Dedifferentiated amniotic fluid mesenchymal stem cell (primary cell): ENCODE results near the gene NCOA3.
"Not testable (repeated sequence)": the region's sequence is repeated elsewhere in the genome, so short reads cannot be mapped to it uniquely, and the experiment has no call there.

Experiments
- DNase-seq: peaks from one replicate; pipeline ENCODE4 v3.0.0-alpha.2; 2016; ENCODE audit errors: extremely low spot score

Gene NCOA3

DNA sequence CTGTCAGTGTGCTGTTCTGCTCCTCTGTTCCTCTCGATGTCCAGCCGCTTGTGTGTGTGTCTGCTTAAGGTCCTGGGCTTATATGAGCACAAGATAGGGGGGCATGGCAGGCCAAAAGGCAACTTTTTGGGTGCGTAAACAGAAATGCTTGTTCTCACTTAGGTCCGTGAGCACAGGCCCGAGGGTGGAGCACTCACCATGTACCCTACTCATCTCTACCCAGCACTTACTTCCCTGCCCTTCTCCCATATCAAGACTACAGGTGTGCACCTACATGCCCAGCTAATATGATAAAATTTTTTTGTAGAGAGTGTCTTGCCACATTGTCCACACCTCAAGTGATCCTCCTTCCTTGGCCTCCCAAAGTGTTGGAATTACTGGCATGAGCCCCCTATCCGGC, 34.3 kb downstream of the NCOA3 start:
- DNase-seq, result no peak

DNA sequence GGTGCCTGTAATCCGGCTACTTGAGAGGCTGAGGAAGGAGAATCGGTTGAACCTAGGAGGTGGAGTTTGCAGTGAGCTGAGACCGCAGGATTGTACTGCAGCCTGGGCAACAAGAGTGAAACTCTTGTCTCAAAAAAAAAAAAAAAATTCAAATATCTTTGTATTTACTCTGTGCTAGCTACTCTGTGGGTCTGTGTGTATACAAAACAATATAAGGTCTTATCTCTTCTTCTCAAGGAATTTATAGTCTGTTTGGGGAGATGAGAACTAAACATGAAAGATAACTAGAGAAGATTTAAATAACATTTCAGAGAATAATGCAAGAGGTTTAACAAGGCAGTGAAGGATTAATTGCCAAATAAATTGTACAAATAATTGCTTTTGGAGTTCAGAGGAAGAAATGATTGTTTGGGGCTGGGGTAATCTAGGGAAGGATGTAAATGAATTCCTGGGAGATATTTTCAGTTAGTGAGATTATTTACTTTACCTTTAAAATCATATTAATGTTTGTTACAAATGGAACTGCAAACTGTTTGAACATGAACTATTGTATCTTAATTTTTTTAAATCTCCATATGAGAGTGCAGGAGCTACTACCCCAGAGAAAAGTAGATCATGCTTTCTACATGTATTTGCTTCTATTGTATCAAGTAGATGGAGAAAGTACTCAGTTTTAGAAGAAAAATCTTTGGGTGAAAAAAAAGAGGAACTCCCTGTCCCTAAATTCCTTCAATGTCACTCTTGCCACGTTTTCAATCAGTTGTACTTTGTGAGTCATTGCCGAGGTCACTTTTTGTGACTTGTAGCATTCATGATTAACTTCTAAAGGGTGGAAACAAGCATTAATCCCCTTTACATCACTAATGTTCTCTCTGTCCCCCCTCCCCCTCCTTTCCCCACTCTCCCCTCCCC, 39.0 kb downstream of the NCOA3 start:
- no peak for DNase-seq

DNA sequence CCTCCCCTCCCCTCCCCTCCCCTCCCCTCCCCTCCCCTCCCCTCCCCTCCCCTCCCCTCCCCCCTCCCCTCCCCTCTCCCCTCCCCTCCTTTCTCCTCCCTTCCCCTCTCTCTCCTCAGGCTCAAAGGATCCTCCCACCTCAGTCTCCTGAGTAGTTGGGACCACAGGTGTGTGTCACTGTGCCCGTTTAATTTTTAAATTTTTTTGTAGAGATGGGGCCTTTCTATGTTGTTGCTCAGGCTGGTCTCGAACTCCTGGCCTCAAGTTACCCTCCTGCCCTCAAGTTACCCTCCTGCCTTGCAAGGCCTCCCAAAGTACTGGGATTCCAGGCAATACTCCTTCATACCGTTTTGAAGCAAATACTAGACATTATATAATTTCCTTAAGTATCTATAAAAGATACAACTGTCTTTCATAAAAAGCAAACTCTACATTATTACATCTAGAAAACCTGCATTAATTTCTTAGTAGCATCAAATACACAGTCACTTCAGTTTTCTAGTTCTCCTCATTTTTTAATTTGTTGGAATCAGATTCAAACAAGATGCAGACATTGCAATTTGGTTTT, 39.8 kb downstream of the NCOA3 start:
- DNase-seq, result no peak

DNA sequence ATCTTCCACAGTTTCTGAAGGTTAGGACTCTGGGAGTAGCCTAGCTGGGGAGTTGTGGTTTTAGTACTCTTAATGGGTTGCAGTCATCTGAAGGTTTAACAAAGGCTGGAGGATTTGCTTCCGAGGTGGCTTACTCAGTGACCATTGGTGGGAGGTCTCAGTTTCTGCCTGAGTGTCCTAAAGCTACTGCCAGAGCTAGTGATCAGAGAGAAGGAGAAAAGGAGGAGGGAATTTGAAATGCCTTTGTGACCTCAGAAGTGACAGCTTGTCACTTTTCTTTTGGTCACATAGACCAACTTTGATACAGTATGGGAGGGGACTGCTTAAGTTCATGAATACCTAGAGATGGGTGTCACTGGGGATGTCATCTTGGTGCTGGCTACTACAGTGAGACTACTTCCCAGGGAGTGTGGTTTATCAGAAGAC, 41.3 kb downstream of the NCOA3 start:
- no peak for DNase-seq

DNA sequence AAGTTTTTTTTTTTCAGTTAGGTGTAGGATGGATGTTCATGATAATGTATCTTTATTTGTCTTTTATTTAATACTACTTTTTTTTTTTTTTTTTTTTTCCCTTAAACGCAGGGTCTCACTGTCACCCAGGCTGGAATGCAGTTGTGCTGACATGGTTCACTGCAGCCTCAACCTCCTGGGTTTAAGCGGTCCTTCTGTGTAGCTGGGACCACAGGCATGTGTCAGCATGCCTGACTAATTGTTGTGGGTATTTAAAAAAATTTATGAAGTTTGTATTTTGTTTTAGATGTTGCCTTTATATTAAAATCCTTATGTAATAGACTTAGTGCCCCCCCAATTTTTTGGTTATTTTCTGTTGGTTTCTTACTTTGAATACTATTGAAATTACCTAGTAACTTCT, 42.6 kb downstream of the NCOA3 start:
- DNase-seq, result no peak

DNA sequence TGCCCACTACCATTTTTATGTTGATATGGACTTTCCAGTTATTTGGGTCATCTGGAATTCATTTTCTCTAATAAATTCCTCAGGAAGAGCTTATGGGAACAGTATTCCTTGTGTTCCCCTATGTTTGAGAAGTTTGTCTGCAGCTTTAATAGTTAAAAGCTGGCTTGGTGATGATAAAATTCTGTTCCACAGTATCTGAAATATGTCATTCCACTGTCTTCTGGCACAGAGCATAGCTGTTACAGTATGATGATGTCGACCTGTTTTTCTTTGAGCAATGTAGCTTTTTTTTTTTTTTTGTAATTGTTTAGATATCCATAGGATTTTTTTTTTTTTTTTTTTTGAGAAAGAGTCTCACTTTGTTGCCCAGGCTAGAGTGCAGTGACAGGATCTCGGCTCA, 43.2 kb downstream of the NCOA3 start:
- no peak for DNase-seq

DNA sequence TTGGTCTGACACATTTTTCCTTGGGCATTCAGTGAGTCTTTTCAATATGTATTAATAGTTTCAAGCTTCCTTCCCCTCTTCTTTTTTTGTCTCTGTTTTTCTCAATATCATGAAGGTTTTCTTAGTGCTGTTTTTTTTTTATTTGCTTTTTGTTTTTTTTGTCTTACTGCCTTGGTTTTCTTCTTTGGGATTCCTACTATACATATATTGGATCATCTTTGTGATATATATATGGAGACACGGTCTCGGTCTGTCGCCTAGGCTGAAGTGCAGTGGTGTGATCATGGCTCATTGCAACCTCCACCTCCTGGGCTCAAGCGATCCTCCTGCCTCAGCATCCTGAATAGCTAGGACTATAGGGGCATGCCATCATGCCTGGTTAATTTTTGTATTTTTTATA, 43.8 kb downstream of the NCOA3 start:
- DNase-seq, result no peak

DNA sequence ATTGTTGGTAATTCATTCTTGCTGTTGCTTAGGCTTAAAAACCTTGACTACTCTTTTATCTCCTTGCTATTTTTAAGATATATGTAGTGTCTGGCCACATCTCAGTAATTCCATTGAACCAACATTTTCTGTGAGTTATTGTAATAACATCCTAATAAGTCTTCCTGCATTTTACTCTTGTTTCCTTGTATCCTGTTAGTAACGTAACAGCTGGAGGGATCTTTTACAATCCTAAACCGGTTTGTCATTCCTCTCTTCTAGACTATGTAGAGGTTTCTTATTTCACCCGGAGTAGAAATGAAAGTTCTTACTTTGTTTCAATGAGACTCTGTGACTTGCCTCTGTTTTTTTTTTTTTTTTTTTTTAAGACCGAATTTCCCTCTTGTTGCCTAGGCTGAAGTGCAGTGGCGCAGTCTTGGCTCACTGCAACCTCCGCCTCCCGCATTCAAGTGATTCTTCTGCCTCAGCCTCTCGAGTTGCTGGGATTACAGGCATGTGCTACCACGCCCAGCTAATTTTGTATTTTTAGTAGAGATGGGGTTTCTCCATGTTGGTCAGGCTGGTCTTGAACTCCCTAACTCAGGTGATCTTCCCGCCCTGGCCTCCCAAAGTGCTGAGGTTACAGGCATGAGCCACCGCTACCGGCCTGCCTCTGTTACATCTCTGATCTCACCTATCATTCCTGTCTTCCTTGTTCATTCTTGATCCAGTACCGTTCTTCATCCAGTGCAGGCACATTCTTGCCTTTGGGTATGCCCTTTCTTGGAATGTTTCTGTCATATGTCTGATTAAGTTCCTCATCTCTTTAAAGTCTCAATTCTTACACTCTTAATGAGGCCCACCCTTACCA, 44.7 kb downstream of the NCOA3 start:
- peak; percentile 86 for DNase-seq

DNA sequence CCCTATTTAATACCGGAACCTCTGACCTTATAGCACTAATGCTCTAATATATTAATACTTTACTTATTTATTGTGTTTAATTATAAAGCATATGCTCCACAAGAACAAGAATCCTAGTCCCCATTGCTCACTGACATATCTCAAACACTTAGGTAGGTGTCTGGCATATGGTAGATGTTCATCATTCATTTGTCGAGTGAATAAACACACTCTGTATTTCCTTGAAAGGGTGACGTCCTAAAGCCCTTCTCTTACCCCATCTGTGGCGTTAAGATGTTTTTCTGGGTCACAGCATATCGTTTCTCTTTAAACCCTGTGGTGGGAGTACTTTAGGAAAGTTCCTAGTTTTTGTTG, 45.3 kb downstream of the NCOA3 start:
- DNase-seq, result no peak

DNA sequence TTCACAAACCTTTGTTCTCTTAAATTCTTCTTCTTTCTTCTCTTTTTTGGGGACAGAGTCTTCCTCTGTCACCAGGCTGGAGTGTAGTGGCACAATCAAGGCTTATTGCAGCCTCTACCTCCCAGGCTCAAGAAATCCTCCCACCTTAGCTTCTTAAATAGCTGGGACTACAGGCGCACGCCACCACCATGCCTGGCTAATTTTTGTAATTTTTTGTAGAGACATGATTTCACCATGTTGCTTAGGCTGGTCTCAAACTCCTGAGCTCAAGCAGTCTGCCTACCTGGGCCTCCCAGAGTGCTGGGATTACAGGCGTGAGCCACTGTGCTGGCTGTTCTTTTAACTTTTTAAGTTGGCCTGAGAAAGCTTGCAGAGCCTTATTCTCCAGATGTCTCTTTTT, 48.0 kb downstream of the NCOA3 start:
- no peak for DNase-seq

DNA sequence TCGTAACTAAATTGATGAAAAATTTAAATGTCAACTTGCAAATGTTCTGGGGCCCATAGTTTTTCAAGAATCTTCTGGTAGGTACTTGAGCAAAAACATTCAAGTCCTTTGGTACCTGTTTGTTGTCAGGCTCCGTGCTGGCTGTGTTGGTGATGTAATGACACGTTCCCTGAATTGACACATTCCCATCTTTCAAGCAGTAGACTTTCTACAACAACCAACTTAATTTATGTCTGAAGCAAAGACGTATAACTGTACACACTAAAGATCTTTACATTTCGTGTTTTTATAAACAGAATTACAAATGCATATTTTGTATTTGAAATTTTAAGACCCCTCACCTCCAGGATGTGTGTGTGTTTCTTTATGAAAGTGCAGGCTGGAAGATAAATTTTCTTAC, 49.5 kb downstream of the NCOA3 start:
- DNase-seq, result no peak

DNA sequence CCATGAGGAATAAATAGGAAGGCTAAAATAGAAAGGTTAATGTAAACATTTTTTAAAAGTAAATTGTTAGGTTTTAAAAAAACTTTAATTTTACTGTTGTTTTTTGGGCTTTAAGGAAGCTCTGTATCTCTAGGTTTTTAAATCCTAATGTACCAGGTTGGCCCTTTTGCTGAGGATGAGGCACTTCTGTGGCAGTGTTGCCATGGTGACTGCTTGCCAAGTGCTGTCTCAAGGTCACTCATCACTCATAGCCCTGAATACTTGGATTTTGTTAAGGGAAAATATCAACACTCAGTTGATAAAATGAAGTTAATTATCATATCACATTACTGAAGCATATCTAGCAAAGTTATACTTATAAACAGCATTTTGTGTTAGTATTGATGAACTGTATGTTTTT, 50.2 kb downstream of the NCOA3 start:
- no peak for DNase-seq

DNA sequence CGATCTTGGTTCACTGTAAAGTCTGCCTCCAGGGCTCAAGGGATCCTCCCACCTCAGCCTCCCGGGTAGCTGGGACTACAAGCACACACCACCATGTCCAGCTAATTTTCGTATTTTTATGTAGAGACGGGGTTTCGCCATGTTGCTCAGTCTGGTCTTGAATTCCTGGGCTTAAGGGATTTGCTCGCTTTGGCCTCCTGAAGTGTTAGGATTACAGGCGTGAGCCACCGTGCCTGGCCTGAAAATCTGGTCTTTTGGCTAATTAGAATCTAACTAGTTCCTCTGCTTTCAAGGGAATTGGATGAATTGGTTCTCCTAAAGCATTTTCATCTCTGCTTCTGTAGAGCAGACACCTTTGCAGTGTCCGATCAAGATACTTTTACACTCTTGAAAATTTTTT, 51.3 kb downstream of the NCOA3 start:
- no peak for DNase-seq

DNA sequence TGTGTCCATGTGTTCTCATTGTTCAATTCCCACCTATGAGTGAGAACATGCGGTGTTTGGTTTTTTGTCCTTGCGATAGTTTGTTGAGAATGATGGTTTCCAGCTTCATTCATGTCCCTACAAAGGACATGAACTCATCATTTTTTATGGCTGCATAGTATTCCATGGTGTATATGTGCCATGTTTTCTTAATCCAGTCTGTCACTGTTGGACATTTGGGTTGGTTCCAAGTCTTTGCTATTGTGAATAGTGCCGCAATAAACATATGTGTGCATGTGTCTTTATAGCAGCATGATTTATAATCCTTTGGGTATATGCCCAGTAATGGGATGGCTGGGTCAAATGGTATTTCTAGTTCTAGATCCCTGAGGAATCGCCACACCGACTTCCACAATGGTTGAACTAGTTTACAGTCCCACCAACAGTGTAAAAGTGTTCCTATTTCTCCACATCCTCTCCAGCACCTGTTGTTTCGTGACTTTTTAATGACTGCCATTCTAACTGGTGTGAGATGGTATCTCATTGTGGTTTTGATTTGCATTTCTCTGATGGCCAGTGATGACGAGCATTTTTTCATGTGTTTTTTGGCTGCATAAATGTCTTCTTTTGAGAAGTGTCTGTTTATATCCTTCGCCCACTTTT, 52.0 kb downstream of the NCOA3 start:
- DNase-seq, result not testable (repeated sequence)

DNA sequence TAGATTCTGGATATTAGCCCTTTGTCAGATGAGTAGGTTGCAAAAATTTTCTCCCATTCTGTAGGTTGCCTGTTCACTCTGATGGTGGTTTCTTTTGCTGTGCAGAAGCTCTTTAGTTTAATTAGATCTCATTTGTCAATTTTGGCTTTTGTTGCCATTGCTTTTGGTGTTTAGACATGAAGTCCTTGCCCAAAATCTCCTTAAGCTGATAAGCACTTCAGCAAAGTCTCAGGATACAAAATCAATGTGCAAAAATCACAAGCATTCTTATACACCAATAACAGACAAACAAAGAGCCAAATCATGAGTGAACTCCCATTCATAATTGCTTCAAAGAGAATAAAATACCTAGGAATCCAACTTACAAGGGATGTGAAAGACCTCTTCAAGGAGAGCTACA, 52.6 kb downstream of the NCOA3 start:
- not testable (repeated sequence) for DNase-seq

DNA sequence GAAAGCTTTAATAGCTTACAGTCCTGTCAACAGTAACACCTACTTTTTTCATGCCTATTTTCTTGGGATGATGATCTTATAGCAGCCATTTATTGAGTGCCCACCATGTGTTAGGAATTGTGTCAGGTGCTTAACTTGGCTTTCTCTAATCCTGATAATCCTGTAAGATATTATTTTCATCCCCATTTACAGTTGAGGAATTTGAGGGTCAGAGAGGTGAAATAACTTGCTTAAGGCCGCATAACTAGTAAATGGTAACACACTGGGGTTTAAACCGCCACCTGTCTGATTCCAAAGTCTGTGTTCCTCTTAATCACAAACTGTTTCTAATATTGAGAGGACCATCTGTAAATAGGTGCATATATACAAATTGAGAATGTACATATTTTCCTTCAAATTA, 55.5 kb downstream of the NCOA3 start:
- DNase-seq, result no peak

DNA sequence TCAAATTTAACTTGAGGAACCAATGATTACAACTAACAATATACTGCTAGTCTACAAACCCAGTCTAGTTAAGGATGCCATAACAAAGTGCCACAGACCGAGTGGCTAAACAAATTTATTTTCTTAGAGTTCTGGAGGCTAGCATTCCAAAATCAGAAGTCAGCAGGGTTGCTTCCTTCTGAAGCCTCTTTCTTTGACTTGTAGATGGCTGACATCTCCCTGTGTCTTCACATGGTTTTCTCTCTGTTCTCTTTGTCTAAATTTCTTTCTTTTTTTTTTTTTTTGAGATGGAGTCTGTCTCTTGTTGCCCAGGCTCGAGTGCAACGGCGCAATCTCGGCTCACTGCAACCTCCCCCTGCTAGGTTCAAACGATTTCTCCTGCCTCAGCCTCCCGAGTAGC, 56.1 kb downstream of the NCOA3 start:
- no peak for DNase-seq

DNA sequence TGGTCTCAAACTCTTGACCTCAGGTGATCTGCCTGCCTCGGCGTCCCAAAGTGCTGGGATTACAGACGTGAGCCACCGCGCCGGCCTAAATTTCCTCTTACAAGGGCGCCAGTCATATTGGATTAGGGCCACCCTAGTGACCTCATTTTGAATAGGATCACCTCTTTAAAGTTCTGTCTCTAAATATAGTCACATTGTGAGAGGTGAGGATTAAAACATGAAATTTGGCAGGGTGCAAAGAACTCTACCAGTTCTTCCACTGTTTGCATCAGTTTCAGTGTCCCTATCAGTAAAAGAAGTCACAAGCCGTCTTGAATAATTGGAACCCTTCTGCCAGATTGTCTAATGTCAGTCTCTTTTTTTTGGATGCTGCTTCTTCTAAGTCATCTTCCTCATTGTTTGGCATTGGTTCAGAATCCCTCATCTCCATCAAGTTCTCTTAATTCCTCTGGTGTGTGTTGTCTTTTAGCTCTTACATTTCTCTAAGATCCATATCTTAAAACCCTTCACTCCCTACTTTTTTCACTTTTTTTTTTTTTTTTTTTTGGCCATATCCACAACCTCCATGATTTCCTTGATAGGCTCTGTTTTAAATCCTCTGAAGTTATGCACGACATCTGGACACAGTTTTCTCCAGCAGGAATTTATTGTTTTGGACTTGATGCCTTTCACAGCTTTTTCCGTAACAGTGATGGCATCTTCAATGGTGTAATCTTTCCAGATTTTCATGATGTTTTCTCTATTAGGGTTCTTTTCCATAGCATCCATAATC, 56.8 kb downstream of the NCOA3 start:
- no peak for DNase-seq

DNA sequence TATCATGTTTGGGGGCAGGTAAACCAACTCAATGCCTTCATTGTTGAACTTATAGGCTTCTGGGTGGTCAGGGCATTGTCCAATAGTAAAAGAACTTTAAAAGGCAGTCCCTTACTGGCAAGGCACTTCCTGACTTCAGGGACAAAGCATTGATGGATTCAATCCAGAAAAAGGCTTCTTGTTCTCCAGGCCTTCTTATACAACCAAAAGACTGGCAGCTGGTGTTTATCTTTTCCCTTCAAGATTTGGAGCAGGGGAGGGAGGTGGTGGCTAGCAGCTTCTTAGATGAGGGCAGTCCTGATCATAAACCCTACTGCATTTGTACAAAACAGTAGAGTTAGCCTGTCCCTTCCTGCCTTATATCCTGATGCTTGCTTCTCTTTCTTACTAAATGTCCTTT, 57.5 kb downstream of the NCOA3 start:
- DNase-seq, result no peak

DNA sequence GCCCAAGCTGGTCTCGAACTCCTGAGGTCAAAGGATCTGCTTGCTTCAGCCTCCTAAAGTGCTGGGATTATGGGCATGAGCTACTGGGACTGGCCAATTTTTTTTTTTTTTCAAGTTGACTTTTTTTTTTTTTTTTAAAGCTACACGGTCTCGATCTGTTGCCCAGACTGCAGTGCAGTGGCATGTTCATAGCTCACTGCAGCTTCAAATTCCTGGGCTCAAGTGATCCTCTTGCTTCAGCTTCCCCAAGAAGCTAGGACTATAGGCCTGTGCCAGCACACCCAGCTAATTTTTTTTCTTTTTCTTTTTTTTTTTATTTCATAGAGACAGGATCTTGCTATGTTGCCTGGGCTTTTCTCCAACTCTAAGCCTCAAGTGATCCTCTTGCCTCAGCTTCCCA, 59.5 kb downstream of the NCOA3 start:
- peak; percentile 54 for DNase-seq
